Activated CD4-positive, alpha-beta memory T cell treated with anti-CD3 and anti-CD28 coated beads, Interleukin-2, amount 10 ng/mL, durations not matched to agents 7 days and 5 days (primary cell): ENCODE measurements around the gene HLA-A. TPM values are rescaled to one million over a fixed set of nuclear protein-coding genes. Genes with fewer than 3 reads are reported as not detected.
A peak's percentile ranks its signal among the peaks of the same experiment; 100 is the strongest.
"Not testable (repeated sequence)": the region's sequence is repeated elsewhere in the genome, so short reads cannot be mapped to it uniquely, and the experiment has no call there.

Experiments
- CTCF ChIA-PET: fragments of 350-600 bp; sonication (Branson Sonifier 250); formaldehyde crosslinking; loops from one replicate; lab custom pipeline; 2021; ENCODE audit warnings: antibody characterized with exemption, inconsistent platforms; lab: Charles Lee
- POLR2A ChIA-PET: fragments of 350-600 bp; sonication (Branson Sonifier 250); formaldehyde crosslinking; loops from one replicate; lab custom pipeline; 2021; ENCODE audit warnings: antibody characterized with exemption; lab: Charles Lee
- DNase-seq: peaks from one replicate; pipeline ENCODE4 v3.0.0-alpha.2; 2020
- H3K27ac Mint-ChIP-seq: one replicate; pipeline ENCODE4 v1.8.0; 2021; ENCODE audit warnings: mild to moderate bottlenecking, mixed read lengths
- H3K27me3 Mint-ChIP-seq: one replicate; pipeline ENCODE4 v1.8.0; 2021; ENCODE audit warnings: mixed read lengths
- H3K36me3 Mint-ChIP-seq: one replicate; pipeline ENCODE4 v1.8.0; 2021; ENCODE audit warnings: low read depth, mixed read lengths
- H3K4me1 Mint-ChIP-seq: one replicate; pipeline ENCODE4 v1.8.0; 2021; ENCODE audit warnings: mixed read lengths
- H3K4me3 Mint-ChIP-seq: one replicate; pipeline ENCODE4 v1.8.0; 2021; ENCODE audit warnings: mild to moderate bottlenecking, mixed read lengths
- H3K9me3 Mint-ChIP-seq: one replicate; pipeline ENCODE4 v1.8.0; 2021; ENCODE audit warnings: mixed read lengths
- total RNA-seq, 2 experiments: library from RNA; stranded (reverse); gene quantifications; one replicate each; pipeline ENCODE4 v1.2.3, GENCODE V29; 2021

The HLA-A gene
- total RNA-seq, 2 experiments from 2014 or later = 2,531 to 2,553 TPM

GRCh38 chr6:29924287-29924686, 18.0 kb upstream of the HLA-A start:
- ChIA-PET CTCF (no interaction called here), POLR2A (interaction anchor here (0.6 kb wide), 1 partner anchor 8 kb away, joined by 3 read pairs; no protein-coding TSS in a partner anchor)
- DNase-seq = no peak
- Mint-ChIP-seq H3K4me3 (no peak overlapping the region), H3K36me3 (peaks cover 13% of the 10 kb centered on the region), H3K27me3 (peaks cover 10% of the 10 kb centered on the region), H3K27ac (no peak overlapping the region), H3K4me1 (peaks cover 38% of the 10 kb centered on the region), H3K9me3 (peaks cover 2% of the 10 kb centered on the region)

GRCh38 chr6:29924731-29925130, 17.6 kb upstream of the HLA-A start:
- Mint-ChIP-seq H3K36me3 (peaks cover 14% of the 10 kb centered on the region), H3K4me1 (peaks cover 36% of the 10 kb centered on the region), H3K27ac (no peak overlapping the region), H3K9me3 (peaks cover 2% of the 10 kb centered on the region), H3K27me3 (peaks cover 8% of the 10 kb centered on the region), H3K4me3 (peak overlapping the region; percentile 21)
- DNase-seq = no peak
- ChIA-PET POLR2A (interaction anchor here (0.6 kb wide), 1 partner anchor 8 kb away, joined by 3 read pairs; no protein-coding TSS in a partner anchor), CTCF (no interaction called here)

GRCh38 chr6:29925321-29925720, 17.0 kb upstream of the HLA-A start:
- Mint-ChIP-seq H3K4me3 (peak overlapping the region; percentile 84), H3K27me3 (peaks cover 7% of the 10 kb centered on the region), H3K27ac (peak overlapping the region; percentile 60), H3K9me3 (peaks cover 2% of the 10 kb centered on the region), H3K4me1 (peaks cover 36% of the 10 kb centered on the region), H3K36me3 (peaks cover 15% of the 10 kb centered on the region)
- no peak for DNase-seq
- ChIA-PET POLR2A (interaction anchor here (0.6 to 2.8 kb wide), 7 partner anchors 13 to 135 kb away, joined by 3 to 24 read pairs (median 4); partner anchors contain the start of gene HLA-A), CTCF (no interaction called here)

GRCh38 chr6:29925727-29926412, 16.5 kb upstream of the HLA-A start:
- H3K27me3 Mint-ChIP-seq = peaks cover 4% of the 10 kb centered on the region
- H3K9me3 Mint-ChIP-seq = peaks cover 2% of the 10 kb centered on the region

GRCh38 chr6:29926413-29927274, 15.7 kb upstream of the HLA-A start:
- ChIA-PET CTCF (no interaction called here), POLR2A (interaction anchor here (0.9 to 2.8 kb wide), 7 partner anchors 12 to 134 kb away, joined by 3 to 24 read pairs (median 5); partner anchors contain the start of gene HLA-A)

More at GRCh38 chr6:29925727-29926412, 16.5 kb upstream of the HLA-A start:
- Mint-ChIP-seq H3K4me1 (peaks cover 36% of the 10 kb centered on the region), H3K27ac (peak overlapping the region; percentile 85), H3K36me3 (peaks cover 15% of the 10 kb centered on the region), H3K4me3 (peak overlapping the region; percentile 84)
- CTCF ChIA-PET = no interaction called here
- POLR2A ChIA-PET = interaction anchor here (0.6 to 2.8 kb wide), 8 partner anchors 12 to 135 kb away, joined by 3 to 24 read pairs (median 4); partner anchors contain the start of gene HLA-A
- no peak for DNase-seq

GRCh38 chr6:29927275-29927569, 15.1 kb upstream of the HLA-A start:
- Mint-ChIP-seq H3K4me1 (peaks cover 36% of the 10 kb centered on the region), H3K36me3 (peaks cover 9% of the 10 kb centered on the region), H3K4me3 (peak overlapping the region; percentile 84), H3K9me3 (no peaks in the 10 kb centered on the region), H3K27me3 (no peaks in the 10 kb centered on the region), H3K27ac (peak overlapping the region; percentile 81)
- DNase-seq = no peak
- POLR2A ChIA-PET = interaction anchor here (1.1 to 2.8 kb wide), 3 partner anchors 14 to 40 kb away, joined by 5 to 24 read pairs (median 17); partner anchors contain the start of gene HLA-A
- CTCF ChIA-PET = no interaction called here

More at GRCh38 chr6:29926413-29927274, 15.7 kb upstream of the HLA-A start:
- peak overlapping the region; percentile 84 for H3K4me3 Mint-ChIP-seq
- no peaks in the 10 kb centered on the region for H3K9me3 Mint-ChIP-seq
- H3K27ac Mint-ChIP-seq = peak overlapping the region; percentile 85
- DNase-seq = peak; percentile 91
- H3K36me3 Mint-ChIP-seq = peaks cover 11% of the 10 kb centered on the region
- H3K27me3 Mint-ChIP-seq = no peaks in the 10 kb centered on the region
- H3K4me1 Mint-ChIP-seq = peaks cover 36% of the 10 kb centered on the region

- H3K4me3 Mint-ChIP-seq = peak overlapping the region; percentile 84
- no peak for DNase-seq
- CTCF ChIA-PET = no interaction called here
- peaks cover 36% of the 10 kb centered on the region for H3K4me1 Mint-ChIP-seq
- POLR2A ChIA-PET = interaction anchor here (1.1 to 2.8 kb wide), 3 partner anchors 14 to 37 kb away, joined by 5 to 24 read pairs (median 17); partner anchors contain the start of gene HLA-A
- H3K9me3 Mint-ChIP-seq = no peaks in the 10 kb centered on the region
- H3K27me3 Mint-ChIP-seq = no peaks in the 10 kb centered on the region
- H3K27ac Mint-ChIP-seq = no peak overlapping the region
- peaks cover 9% of the 10 kb centered on the region for H3K36me3 Mint-ChIP-seq
Measured at GRCh38 chr6:29927841-29928388, 14.4 kb upstream of the HLA-A start.

GRCh38 chr6:29930047-29930446, 12.3 kb upstream of the HLA-A start:
- H3K9me3 Mint-ChIP-seq, H3K27me3 Mint-ChIP-seq, DNase-seq, H3K4me3 Mint-ChIP-seq, CTCF ChIA-PET, H3K36me3 Mint-ChIP-seq, POLR2A ChIA-PET, H3K27ac Mint-ChIP-seq: not testable (repeated sequence)
- H3K4me1 Mint-ChIP-seq = peaks cover 28% of the 10 kb centered on the region

GRCh38 chr6:29933955-29934354, 8.4 kb upstream of the HLA-A start:
- ChIA-PET POLR2A (interaction anchor here (1.2 kb wide), 1 partner anchor 14 kb away, joined by 6 read pairs; no protein-coding TSS in a partner anchor), CTCF (no interaction called here)
- Mint-ChIP-seq H3K27me3 (peaks cover 4% of the 10 kb centered on the region), H3K9me3 (peaks cover 3% of the 10 kb centered on the region), H3K4me3 (no peak overlapping the region), H3K4me1 (peaks cover 3% of the 10 kb centered on the region), H3K36me3 (peaks cover 5% of the 10 kb centered on the region), H3K27ac (no peak overlapping the region)
- DNase-seq = no peak

- POLR2A ChIA-PET = no interaction called here
- Mint-ChIP-seq H3K9me3 (peaks cover 3% of the 10 kb centered on the region), H3K27me3 (peaks cover 4% of the 10 kb centered on the region), H3K4me3 (no peak overlapping the region), H3K27ac (no peak overlapping the region), H3K4me1 (peaks cover 8% of the 10 kb centered on the region), H3K36me3 (peaks cover 2% of the 10 kb centered on the region)
- CTCF ChIA-PET = no interaction called here
- DNase-seq = no peak
Measured at GRCh38 chr6:29935273-29935955, 6.9 kb upstream of the HLA-A start.

GRCh38 chr6:29938746-29939508, 3.4 kb upstream of the HLA-A start:
- no peak overlapping the region for H3K27ac Mint-ChIP-seq
- H3K4me1 Mint-ChIP-seq = peaks cover 21% of the 10 kb centered on the region
- H3K27me3 Mint-ChIP-seq = peaks cover 4% of the 10 kb centered on the region
- POLR2A ChIA-PET = interaction anchor here (1.0 kb wide), 1 partner anchor 13 kb away, joined by 3 read pairs; no protein-coding TSS in a partner anchor
- DNase-seq = no peak
- H3K36me3 Mint-ChIP-seq = peaks cover 18% of the 10 kb centered on the region
- CTCF ChIA-PET = no interaction called here
- H3K4me3 Mint-ChIP-seq = no peak overlapping the region
- peaks cover 3% of the 10 kb centered on the region for H3K9me3 Mint-ChIP-seq
